ENCODE measurements around the gene IMMT. TPM values are rescaled to one million over a fixed set of nuclear protein-coding genes. Genes with fewer than 3 reads are reported as not detected.

Gene IMMT
- total RNA-seq, 1 donor from 2014 or later: 93.3 TPM

DNA sequence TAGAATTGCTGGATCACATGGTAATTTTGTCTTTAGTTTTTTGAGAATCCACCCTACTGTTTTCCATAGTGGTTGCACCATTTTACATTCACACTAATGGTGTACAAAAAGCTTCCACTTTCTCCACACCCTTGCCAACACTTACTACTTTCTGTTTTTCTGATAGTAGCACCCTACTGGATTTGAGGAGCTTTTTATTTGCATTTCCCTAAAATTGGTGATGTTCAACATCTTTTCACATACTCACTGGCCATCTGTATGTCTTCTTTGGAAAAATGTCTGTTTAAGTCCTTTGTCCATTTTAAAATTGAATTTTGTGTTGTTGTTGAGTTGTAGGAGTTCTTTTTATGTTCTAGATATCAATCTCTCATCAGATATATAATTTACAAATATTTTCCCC lies 93.1 kb downstream of the IMMT start:
- Histone ChIP-seq H3K79me2 (ENCODE audit: low read depth) (peaks cover 76% of the 10 kb centered on the region), H2AFZ (replicated peaks) (no peak overlapping the region), H3K4me1 (peaks cover 9% of the 10 kb centered on the region), H3K9me3 (ENCODE audit: low read depth) (no peaks in the 10 kb centered on the region), H3K27me3 (no peaks in the 10 kb centered on the region), H3K9ac (no peak overlapping the region), H3K36me3 (peaks cover 12% of the 10 kb centered on the region), H3K27ac (no peak overlapping the region), H3F3A (ENCODE audit: low read depth) (no peaks in the 10 kb centered on the region), H3K4me3 (no peak overlapping the region), H4K20me1 (ENCODE audit: low read depth) (peaks cover 5% of the 10 kb centered on the region), H3K4me2 (no peak overlapping the region)
- Mint-ChIP-seq H3K27me3 (ENCODE audit: insufficient read depth, low read depth) (no peaks in the 10 kb centered on the region), H3K27ac (no peak overlapping the region), H3K9me3 (no peaks in the 10 kb centered on the region), H3K36me3 (peaks cover 23% of the 10 kb centered on the region), H3K4me1 (peaks cover 13% of the 10 kb centered on the region), H3K4me3 (no peak overlapping the region)
- no peak for TF ChIP-seq CTCF (IDR thresholded peaks at IDR 0.05)
- TF ChIP-seq EZH2 (IDR thresholded peaks at IDR 0.05): no peak
- no peak for TF ChIP-seq EZH2phosphoT487 (IDR thresholded peaks at IDR 0.05)
- DNase-seq (ENCODE audit: low spot score): no peak

GRCh38 chr2:86097913-86098312 lies 97.3 kb downstream of the IMMT start:
- Histone ChIP-seq H3K27me3 (no peaks in the 10 kb centered on the region), H3F3A (ENCODE audit: low read depth) (no peaks in the 10 kb centered on the region), H3K4me2 (no peak overlapping the region), H4K20me1 (ENCODE audit: low read depth) (no peaks in the 10 kb centered on the region), H3K9ac (no peak overlapping the region), H2AFZ (replicated peaks) (no peak overlapping the region), H3K9me3 (ENCODE audit: low read depth) (no peaks in the 10 kb centered on the region), H3K36me3 (peaks cover 18% of the 10 kb centered on the region), H3K79me2 (ENCODE audit: low read depth) (peaks cover 55% of the 10 kb centered on the region), H3K4me1 (no peaks in the 10 kb centered on the region), H3K27ac (no peak overlapping the region), H3K4me3 (no peak overlapping the region)
- DNase-seq (ENCODE audit: low spot score): no peak
- Mint-ChIP-seq H3K27ac (no peak overlapping the region), H3K36me3 (peaks cover 25% of the 10 kb centered on the region), H3K9me3 (no peaks in the 10 kb centered on the region), H3K4me3 (no peak overlapping the region), H3K4me1 (no peaks in the 10 kb centered on the region), H3K27me3 (ENCODE audit: insufficient read depth, low read depth) (peaks cover 2% of the 10 kb centered on the region)
- no peak for TF ChIP-seq EZH2 (IDR thresholded peaks at IDR 0.05)
- no peak for TF ChIP-seq CTCF (IDR thresholded peaks at IDR 0.05)
- TF ChIP-seq EZH2phosphoT487 (IDR thresholded peaks at IDR 0.05): no peak

DNA sequence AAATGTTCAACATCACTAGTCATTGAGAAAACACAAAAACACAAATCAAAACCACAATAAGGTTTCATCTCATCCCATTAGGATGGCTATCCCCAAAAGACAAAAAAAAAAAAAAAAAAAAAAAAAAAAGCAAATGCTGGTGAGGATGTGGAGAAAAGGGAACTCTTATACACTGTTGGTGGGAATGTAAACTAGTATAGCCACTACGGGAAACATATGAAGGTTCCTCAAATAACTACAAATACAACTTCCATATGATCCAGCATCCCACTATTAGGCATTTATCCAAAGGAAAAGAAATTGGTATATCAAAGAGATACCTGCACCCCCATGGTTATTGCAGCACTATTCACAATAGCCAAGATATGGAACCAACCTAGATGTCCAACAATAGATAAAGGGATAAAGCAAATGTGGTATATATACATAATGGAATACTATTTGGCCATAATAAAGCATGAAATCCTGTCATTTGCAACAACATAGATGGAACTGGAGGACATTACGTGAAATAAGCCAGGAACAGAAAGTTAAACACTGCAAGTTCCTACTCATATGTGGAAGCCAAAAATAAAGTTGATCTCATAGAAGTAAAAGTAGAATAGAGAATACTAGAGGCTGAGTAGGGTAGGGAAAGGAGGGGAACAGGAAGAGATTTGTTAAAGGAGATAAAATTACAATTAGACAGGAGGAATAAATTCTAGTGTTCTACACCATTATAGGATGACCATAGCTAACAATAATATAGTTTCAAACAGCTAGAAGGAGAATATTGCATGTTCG lies 98.0 kb downstream of the IMMT start:
- Histone ChIP-seq H3K9ac (no peak overlapping the region), H3K4me1 (no peaks in the 10 kb centered on the region), H3K4me2 (no peak overlapping the region), H4K20me1 (ENCODE audit: low read depth) (no peaks in the 10 kb centered on the region), H3K9me3 (ENCODE audit: low read depth) (no peaks in the 10 kb centered on the region), H3K27me3 (no peaks in the 10 kb centered on the region), H3K79me2 (ENCODE audit: low read depth) (peaks cover 51% of the 10 kb centered on the region), H3K27ac (no peak overlapping the region), H3F3A (ENCODE audit: low read depth) (no peaks in the 10 kb centered on the region), H3K4me3 (no peak overlapping the region), H2AFZ (replicated peaks) (no peak overlapping the region), H3K36me3 (peaks cover 18% of the 10 kb centered on the region)
- Mint-ChIP-seq H3K9me3 (no peaks in the 10 kb centered on the region), H3K27ac (no peak overlapping the region), H3K4me1 (no peaks in the 10 kb centered on the region), H3K4me3 (no peak overlapping the region), H3K36me3 (peaks cover 19% of the 10 kb centered on the region), H3K27me3 (ENCODE audit: insufficient read depth, low read depth) (peaks cover 2% of the 10 kb centered on the region)
- TF ChIP-seq CTCF (IDR thresholded peaks at IDR 0.05) (no peak), EZH2 (IDR thresholded peaks at IDR 0.05) (no peak), EZH2phosphoT487 (IDR thresholded peaks at IDR 0.05) (no peak)
- DNase-seq (ENCODE audit: low spot score): no peak

All from neural progenitor cell (in vitro differentiated cells).